GM12865 (cell line): ENCODE measurements around the gene IL32.

Experiments
- DNase-seq: peaks from one replicate; pipeline ENCODE4 v3.0.0; 2010; ENCODE audit warnings: low read depth
- H3K4me3 ChIP-seq: 2 replicates; pipeline ENCODE4 v1.5.1; 2011; ENCODE audit warnings: mild to moderate bottlenecking, low read depth, low read length, control low read depth
- TF ChIP-seq, protein P1 (sequence below): IDR thresholded peaks from 2 replicates; pipeline ENCODE4 v1.5.1; 2011; ENCODE audit warnings: low read length, control low read depth, low read depth, inconsistent platforms; ENCODE audit not compliant: insufficient read depth; ENCODE audit errors: missing control alignments

IL32 gene

DNA sequence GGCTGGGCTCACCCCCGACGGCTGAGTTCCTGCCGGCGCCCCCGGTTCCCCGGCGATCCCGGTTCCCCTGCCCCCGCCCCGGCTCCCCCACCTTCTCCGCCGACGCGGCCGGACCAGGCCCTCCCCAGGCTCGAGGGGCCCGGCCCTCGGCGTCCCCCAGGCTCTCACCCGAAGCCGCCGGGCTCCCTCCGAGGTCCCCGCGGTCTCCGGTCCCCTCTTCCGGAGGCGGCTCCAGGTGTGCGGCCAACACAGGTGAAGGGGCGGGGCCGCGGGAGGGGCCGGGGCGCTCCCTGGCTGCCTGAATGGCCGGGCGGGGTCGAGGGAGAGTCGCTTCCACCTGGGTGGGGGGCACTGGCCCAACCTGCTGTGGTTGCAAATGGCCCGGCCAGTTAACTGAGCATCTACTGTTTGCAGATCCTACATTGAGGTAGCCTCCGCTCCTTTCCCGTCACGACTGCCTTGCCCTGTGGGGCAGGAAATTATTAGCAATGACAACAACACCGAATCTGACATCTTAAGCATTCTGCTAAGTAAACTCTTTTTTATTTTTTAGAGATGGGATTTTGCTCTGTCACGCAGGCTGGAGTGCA lies 28.6 kb upstream of the IL32 start, which contains the start of gene BICDL2:
TSS of gene BICDL2 (minus strand) at position 219 of the 590 bp plus-strand sequence. CDS start 1,448 bp downstream, outside the sequence.
- DNase-seq, result no peak
- TF ChIP-seq, protein P1, sequence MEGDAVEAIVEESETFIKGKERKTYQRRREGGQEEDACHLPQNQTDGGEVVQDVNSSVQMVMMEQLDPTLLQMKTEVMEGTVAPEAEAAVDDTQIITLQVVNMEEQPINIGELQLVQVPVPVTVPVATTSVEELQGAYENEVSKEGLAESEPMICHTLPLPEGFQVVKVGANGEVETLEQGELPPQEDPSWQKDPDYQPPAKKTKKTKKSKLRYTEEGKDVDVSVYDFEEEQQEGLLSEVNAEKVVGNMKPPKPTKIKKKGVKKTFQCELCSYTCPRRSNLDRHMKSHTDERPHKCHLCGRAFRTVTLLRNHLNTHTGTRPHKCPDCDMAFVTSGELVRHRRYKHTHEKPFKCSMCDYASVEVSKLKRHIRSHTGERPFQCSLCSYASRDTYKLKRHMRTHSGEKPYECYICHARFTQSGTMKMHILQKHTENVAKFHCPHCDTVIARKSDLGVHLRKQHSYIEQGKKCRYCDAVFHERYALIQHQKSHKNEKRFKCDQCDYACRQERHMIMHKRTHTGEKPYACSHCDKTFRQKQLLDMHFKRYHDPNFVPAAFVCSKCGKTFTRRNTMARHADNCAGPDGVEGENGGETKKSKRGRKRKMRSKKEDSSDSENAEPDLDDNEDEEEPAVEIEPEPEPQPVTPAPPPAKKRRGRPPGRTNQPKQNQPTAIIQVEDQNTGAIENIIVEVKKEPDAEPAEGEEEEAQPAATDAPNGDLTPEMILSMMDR, result no peak
- no peak within 1 kb of the TSS for H3K4me3 ChIP-seq

DNA sequence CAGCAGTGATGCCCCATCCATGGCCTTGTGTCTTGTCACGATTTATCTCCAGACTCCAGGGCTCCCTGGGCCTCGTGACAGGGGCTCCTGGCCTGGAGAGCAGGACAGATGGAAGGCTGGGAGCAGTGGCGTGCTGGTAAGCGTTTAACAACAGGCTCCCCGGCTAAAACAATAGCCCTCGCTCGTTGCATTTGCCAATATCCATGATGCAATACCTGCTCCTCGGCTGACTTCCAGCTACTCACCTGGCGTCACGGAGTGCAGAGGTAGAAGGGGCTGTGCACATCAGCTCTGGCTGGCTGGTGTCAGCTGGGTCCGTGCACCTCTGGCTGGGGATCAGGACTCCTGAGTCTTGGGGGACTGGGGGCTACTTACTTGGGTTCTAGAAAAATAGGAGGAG lies 27.2 kb upstream of the IL32 start:
- TF ChIP-seq, protein P1, result no peak
- DNase-seq, result no peak
- H3K4me3 ChIP-seq, result no peak overlapping the region

DNA sequence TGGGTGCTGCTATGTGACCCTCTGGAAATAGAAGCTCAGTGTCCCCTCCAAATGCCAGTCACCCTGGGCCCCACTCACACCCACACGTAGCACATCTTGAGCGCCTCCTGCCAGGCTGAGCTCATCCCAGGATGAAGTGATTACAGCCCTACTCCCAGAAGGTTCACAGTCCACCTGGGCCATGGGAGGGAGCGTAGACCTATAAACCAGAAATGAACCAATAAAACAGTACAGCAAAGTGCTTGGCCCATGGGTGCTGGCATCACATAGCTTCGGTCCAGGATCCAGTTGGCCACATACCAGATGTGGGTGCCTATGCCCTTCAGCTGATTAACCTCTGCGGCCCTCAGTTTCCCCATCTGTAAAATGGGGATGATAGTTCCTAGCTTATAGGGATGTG lies 26.5 kb upstream of the IL32 start:
- DNase-seq, result no peak
- no peak overlapping the region for H3K4me3 ChIP-seq
- TF ChIP-seq, protein P1, result no peak

DNA sequence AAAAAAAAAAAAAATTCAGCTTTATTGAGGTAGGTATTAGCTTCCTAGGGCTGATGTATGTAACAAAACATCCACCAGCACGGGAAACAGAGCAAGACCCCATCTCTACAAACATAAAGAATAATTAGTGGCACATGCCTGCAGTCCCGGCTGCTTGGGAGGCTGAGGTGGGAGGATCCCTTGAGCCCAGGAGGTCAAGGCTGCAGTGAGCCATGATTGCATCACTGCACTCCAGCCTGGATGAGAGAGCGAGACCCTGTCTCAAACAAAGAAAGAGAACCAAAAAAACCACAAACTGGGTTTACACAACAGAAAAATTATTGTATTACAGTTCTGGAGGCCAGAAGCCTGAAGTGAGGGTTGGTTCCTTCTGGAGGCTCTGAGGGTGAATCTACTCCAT lies 23.1 kb upstream of the IL32 start:
- TF ChIP-seq, protein P1, result no peak
- no peak for DNase-seq
- no peak overlapping the region for H3K4me3 ChIP-seq

DNA sequence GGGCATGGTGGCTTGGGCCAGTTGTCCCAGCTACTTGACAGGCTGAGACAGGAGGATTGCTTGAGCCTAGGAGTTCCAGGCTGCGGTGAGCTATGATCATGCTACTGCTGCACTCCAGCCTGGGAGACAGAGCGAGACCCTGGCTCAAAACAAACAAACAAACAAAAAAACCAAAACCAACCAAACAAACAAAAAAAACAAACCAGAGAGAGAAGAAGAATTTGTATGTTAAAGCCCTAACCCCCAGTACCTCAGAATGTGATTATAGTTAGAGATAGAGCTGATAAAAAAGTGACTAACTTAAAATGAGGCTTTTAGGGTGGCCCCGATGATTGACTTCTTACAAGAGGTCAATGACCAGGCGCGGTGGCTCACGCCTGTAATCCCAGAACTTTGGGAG lies 20.7 kb upstream of the IL32 start:
- no peak for DNase-seq
- no peak overlapping the region for H3K4me3 ChIP-seq
- TF ChIP-seq, protein P1, result no peak

DNA sequence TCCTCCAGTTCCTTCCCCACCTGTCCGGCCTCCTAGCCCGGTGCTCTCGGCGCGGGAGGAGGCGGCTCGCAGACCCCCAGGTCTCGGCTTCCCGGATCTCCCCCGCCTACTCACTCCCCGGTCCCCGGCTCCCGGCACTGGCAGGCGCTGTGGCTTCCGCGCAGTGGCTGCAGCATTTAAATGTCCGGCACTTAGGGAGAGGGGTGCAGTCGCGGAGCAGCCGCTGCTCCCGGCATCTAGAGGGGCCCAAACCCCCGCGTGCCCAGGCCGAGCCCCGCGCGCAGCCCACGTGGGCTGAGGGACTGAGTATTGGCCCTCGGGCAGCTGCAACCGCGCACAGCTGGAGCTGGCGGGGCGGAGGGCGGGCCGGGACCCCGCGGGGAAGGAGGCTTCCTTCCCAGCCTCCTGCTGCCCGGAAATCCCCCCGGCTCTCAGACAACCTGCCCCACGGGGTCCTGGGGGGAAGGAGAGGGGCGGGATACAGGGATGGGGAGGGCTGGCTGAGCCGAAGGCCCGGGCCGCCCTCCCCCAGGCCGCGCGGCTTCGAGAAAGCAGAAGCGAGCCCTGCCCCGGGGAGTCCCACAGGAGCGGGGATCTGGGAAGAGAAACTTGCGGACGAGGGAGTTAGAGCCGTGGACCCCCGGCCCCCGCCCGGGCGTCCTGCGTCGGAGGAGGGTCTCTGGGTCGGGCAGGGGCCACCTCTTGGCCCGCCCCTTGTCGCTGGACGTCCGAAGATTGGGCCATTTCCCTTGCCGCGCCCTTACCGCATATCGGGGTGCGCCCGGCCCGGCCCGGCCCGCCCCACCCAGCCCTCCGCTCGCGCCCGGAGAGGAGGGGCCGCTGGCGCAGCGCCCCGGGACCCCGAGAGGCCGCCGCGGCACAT lies 19.4 kb upstream of the IL32 start, which contains the start of gene MMP25:
TSS of gene MMP25 (plus strand) at position 804 of the 883 bp plus-strand sequence. CDS start 357 bp downstream, outside the sequence.
- H3K4me3 ChIP-seq, result peak within 1 kb of the TSS; percentile 45
- TF ChIP-seq, protein P1, result no peak

More for the DNA sequence above, 19.4 kb upstream of the IL32 start, which contains the start of gene MMP25:
- no peak for DNase-seq
